ENCODE results near the gene GIMAP6. TPM values are rescaled to one million over a fixed set of nuclear protein-coding genes. Genes with fewer than 3 reads are reported as not detected.

Gene GIMAP6
- total RNA-seq, 1 donor: 0.18 TPM

DNA sequence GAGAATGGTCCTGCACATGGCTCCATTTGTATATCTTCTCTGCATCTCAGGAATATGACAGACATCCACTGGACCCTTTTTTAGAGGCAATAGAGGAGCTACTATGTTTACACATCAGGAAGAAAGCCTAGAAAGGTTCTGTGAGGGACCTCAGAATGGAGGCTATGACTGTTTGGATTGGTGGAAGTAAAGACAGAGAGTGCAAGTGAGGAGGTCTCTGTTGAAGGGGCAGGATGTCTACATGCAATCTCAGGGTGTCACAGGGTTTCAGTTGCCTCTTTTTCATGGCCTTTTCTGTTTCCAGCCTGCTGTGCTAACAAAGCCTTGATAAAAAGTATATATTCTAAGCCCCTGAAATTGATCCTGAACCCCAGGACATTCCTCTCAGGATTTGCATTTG lies 9.7 kb upstream of the GIMAP6 start:
- TF ChIP-seq CTCF (IDR thresholded peaks at IDR 0.05; ENCODE audit: insufficient read depth, low read length): no peak
- DNase-seq (ENCODE audit: low read depth): no peak
- H3K4me3 ChIP-seq (ENCODE audit: low read depth, low read length): no peak overlapping the region

DNA sequence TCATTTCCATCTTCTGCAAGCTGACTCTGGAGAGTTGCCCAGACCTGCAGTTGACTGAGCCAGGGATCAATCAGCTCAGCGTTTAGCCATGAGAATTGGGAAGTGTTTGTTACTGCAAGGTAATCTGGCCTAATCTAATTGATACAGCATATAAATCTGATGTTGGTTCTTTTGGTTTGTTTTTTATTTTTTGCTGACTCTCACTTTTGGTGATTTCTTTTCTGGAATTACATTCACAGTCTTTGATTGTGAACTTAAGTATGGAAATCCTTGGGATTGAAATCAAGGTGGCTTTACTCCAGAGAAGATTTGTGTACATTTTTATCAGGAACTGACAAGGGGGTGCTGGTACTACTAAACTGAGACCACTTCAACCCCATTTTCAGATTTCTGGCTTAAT lies 1.7 kb upstream of the GIMAP6 start:
- TF ChIP-seq CTCF (IDR thresholded peaks at IDR 0.05; ENCODE audit: insufficient read depth, low read length): no peak
- no peak overlapping the region for H3K4me3 ChIP-seq (ENCODE audit: low read depth, low read length)
- DNase-seq (ENCODE audit: low read depth): no peak

GRCh38 chr7:150631084-150631826 lies 930 bp downstream of the GIMAP6 start:
- no peak for DNase-seq (ENCODE audit: low read depth)
- TF ChIP-seq CTCF (IDR thresholded peaks at IDR 0.05; ENCODE audit: insufficient read depth, low read length): no peak
- no peak overlapping the region for H3K4me3 ChIP-seq (ENCODE audit: low read depth, low read length)

GRCh38 chr7:150629347-150629746 lies 2.8 kb downstream of the GIMAP6 start:
- no peak overlapping the region for H3K4me3 ChIP-seq (ENCODE audit: low read depth, low read length)
- DNase-seq (ENCODE audit: low read depth): no peak
- no peak for TF ChIP-seq CTCF (IDR thresholded peaks at IDR 0.05; ENCODE audit: insufficient read depth, low read length)

DNA sequence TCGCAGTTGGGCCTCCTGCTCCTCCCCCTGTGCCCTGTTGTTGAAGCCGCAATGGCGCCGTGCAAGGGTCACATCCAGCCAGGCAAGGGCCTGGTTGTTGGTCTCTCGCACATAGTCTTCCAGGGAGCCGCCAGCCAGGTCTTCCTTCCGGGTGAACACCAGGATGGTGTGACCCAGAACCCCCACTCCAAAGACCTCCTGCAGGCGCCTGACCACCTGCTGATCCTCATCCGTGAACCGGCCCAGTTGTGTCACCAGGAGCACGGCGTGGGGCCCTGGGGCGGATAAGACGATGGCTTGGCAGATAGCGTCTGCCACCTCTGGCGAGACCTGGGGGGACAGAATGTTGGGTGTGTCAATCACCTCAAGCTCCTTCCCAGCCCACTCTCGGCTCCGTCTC lies 4.2 kb downstream of the GIMAP6 start:
- no peak overlapping the region for H3K4me3 ChIP-seq (ENCODE audit: low read depth, low read length)
- DNase-seq (ENCODE audit: low read depth): no peak
- TF ChIP-seq CTCF (IDR thresholded peaks at IDR 0.05; ENCODE audit: insufficient read depth, low read length): no peak

DNA sequence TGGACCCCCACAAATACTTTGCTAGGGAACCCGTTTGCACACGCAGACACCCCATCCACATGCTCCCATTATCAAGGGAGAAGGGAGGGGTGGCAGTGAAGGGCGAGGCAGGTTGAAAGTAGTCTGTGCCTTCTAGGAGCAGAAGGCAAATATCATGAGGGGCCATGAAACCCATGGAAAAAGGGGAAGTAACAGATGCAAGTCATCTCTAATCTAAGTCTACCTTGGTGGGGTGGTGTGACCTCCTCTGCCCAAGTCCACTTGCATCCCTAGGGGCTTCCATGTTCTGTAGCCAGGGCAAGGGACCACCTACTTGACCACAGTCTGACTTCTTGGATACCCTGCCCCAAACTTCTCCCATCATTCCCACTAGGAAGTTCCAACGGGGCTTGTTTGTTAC lies 5.5 kb downstream of the GIMAP6 start:
- no peak overlapping the region for H3K4me3 ChIP-seq (ENCODE audit: low read depth, low read length)
- no peak for DNase-seq (ENCODE audit: low read depth)
- TF ChIP-seq CTCF (IDR thresholded peaks at IDR 0.05; ENCODE audit: insufficient read depth, low read length): no peak

DNA sequence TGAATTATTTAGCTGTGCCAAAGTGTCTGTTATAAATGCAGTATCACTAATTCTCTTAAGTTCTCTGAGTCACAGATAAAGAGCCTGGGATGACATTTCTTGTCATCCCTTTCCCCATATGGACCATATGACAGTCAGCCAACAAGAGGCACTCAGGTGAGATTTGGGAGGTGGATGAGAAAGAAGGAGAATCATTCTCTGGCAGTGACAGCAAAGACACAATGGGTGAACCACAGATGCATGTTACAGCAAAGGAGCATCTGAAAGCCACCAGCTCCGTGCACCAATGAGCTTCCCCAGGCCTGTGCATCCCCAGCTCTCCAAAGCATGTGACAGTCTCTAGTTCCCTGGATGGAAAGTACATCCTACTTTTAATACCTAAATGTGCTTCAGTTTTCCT lies 10.8 kb downstream of the GIMAP6 start:
- no peak for DNase-seq (ENCODE audit: low read depth)
- no peak for TF ChIP-seq CTCF (IDR thresholded peaks at IDR 0.05; ENCODE audit: insufficient read depth, low read length)

More for the DNA sequence above, 10.8 kb downstream of the GIMAP6 start:
- no peak overlapping the region for H3K4me3 ChIP-seq (ENCODE audit: low read depth, low read length)

Data from fibroblast of the aortic adventitia (primary cell).